H1 (cell line): ENCODE measurements around the gene IGLL1. TPM values are rescaled to one million over a fixed set of nuclear protein-coding genes. Genes with fewer than 3 reads are reported as not detected.
"Not testable (repeated sequence)": the region's sequence is repeated elsewhere in the genome, so short reads cannot be mapped to it uniquely, and the experiment has no call there.

Experiments used
- CTCF ChIA-PET: fragments of 300-600 bp; sonication (Branson Sonifier 250); formaldehyde crosslinking; loops from one replicate; lab custom pipeline; 2021; ENCODE audit not compliant: partially characterized antibody; lab: Charles Lee
- POLR2A ChIA-PET: fragments of 300-600 bp; sonication (Branson Sonifier 250); formaldehyde crosslinking; loops from one replicate; lab custom pipeline; 2021; ENCODE audit warnings: inconsistent platforms; ENCODE audit not compliant: partially characterized antibody; lab: Charles Lee
- DNase-seq, 2 experiments: peaks; one replicate each; pipeline versions ENCODE4 v3.0.0 to v3.0.0-alpha.2; 2010 to 2022; ENCODE audit warnings: low spot score in 2 of 2, low read depth in 1 of 2, mixed read lengths in 1 of 2
- FAIRE-seq: peaks from 2 replicates; lab custom pipeline; 2011; peaks lifted over from hg19 to GRCh38; lab: Jason Lieb, UNC
- H2AFZ ChIP-seq: 2 replicates; pipeline ENCODE4 v1.8.1; 2012; ENCODE audit warnings: low read length, inconsistent platforms
- H2AK5ac ChIP-seq: 2 replicates; pipeline ENCODE4 v1.6.1; 2013; ENCODE audit warnings: low read depth, low read length
- H2BK120ac ChIP-seq: replicated peaks from 2 replicates; pipeline ENCODE3; 2013; ENCODE audit warnings: low read depth, low read length, inconsistent platforms
- H2BK12ac ChIP-seq: 2 replicates; pipeline ENCODE4 v1.6.1; 2013; ENCODE audit warnings: low read depth, low read length
- H2BK15ac ChIP-seq: 2 replicates; pipeline ENCODE4 v1.6.1; 2013; ENCODE audit warnings: low read length
- H2BK20ac ChIP-seq: 2 replicates; pipeline ENCODE4 v1.6.1; 2013; ENCODE audit warnings: low read length
- H2BK5ac ChIP-seq: 2 replicates; pipeline ENCODE4 v1.6.1; 2013; ENCODE audit warnings: low read depth, low read length
- H3K14ac ChIP-seq: 2 replicates; pipeline ENCODE4 v1.6.1; 2013; ENCODE audit warnings: inconsistent platforms; ENCODE audit not compliant: insufficient read length
- H3K18ac ChIP-seq: 2 replicates; pipeline ENCODE4 v1.6.1; 2013; ENCODE audit warnings: low read length; ENCODE audit errors: extremely low read depth
- H3K23ac ChIP-seq: 2 replicates; pipeline ENCODE4 v1.6.1; 2013; ENCODE audit warnings: inconsistent platforms; ENCODE audit not compliant: insufficient read length
- H3K23me2 ChIP-seq: 2 replicates; pipeline ENCODE4 v1.6.1; 2013; ENCODE audit warnings: low read depth, low read length
- H3K27ac ChIP-seq: 2 replicates; pipeline ENCODE4 v1.6.1; 2011; ENCODE audit warnings: low read depth, low read length, inconsistent platforms
- H3K27me3 ChIP-seq, 4 experiments: replicated peaks in 1 of 4; 1 replicate in 1 of 4; 2 replicates in 3 of 4; pipeline versions ENCODE4 v1.6.1 to v1.8.1; 2011 to 2013; ENCODE audit warnings: low read length in 3 of 4, mild to moderate bottlenecking in 3 of 4, inconsistent platforms in 2 of 4, mixed read lengths in 2 of 4, moderate library complexity in 1 of 4; ENCODE audit not compliant: control insufficient read depth in 3 of 4, insufficient read depth in 3 of 4; ENCODE audit errors: extremely low read depth in 1 of 4
- H3K36me3 ChIP-seq, 4 experiments: 2 replicates each; pipeline versions ENCODE4 v1.6.1 to v1.8.1; 2011 to 2013; ENCODE audit warnings: mild to moderate bottlenecking in 4 of 4, low read length in 3 of 4, moderate library complexity in 2 of 4, control low read depth in 1 of 4, inconsistent platforms in 1 of 4; ENCODE audit not compliant: insufficient read depth in 4 of 4, control insufficient read depth in 2 of 4
- H3K4ac ChIP-seq: replicated peaks from 2 replicates; pipeline ENCODE3; 2013; ENCODE audit warnings: low read length, low read depth, mixed read lengths, inconsistent platforms; ENCODE audit not compliant: insufficient read length
- H3K4me1 ChIP-seq, 4 experiments: replicated peaks in 1 of 4; 1 replicate in 1 of 4; 2 replicates in 3 of 4; pipeline versions ENCODE4 v1.6.1 to v1.8.1; 2011 to 2013; ENCODE audit warnings: low read length in 3 of 4, inconsistent platforms in 2 of 4, mixed read lengths in 1 of 4; ENCODE audit not compliant: insufficient read depth in 4 of 4, control insufficient read depth in 3 of 4
- H3K4me2 ChIP-seq, 2 experiments: 2 replicates each; pipeline versions ENCODE4 v1.6.1 to v1.8.1; 2011 to 2013; ENCODE audit warnings: low read depth in 2 of 2, low read length in 2 of 2, control low read depth in 1 of 2, inconsistent platforms in 1 of 2, mild to moderate bottlenecking in 1 of 2; ENCODE audit not compliant: insufficient read depth in 1 of 2
- H3K4me3 ChIP-seq, 4 experiments: fragments of 200-600, 300-600 bp in 1 of 4; sonication (generic), shearing (Covaris generic), sonication (Bioruptor Twin) in 1 of 4; 2 replicates each; pipeline versions ENCODE4 v1.5.1 to v1.8.1; 2011 to 2016; ENCODE audit warnings: low read length in 4 of 4, low read depth in 3 of 4, control low read depth in 2 of 4, inconsistent platforms in 2 of 4, mild to moderate bottlenecking in 2 of 4, mixed read lengths in 1 of 4, moderate library complexity in 1 of 4; ENCODE audit not compliant: insufficient read depth in 2 of 4; ENCODE audit errors: extremely low read depth in 1 of 4
- H3K56ac ChIP-seq: replicated peaks from 2 replicates; pipeline ENCODE3; 2013; ENCODE audit warnings: low read depth, mild to moderate bottlenecking, mixed read lengths, low read length, inconsistent platforms; ENCODE audit not compliant: insufficient read length
- H3K79me1 ChIP-seq: 2 replicates; pipeline ENCODE4 v1.6.1; 2013; ENCODE audit warnings: low read depth, low read length, control low read depth
- H3K79me2 ChIP-seq, 2 experiments: 2 replicates each; pipeline versions ENCODE4 v1.6.1 to v1.8.1; 2012 to 2013; ENCODE audit warnings: low read length in 2 of 2, mild to moderate bottlenecking in 2 of 2, inconsistent platforms in 1 of 2; ENCODE audit not compliant: insufficient read depth in 2 of 2, control insufficient read depth in 1 of 2
- H3K9ac ChIP-seq, 4 experiments: replicated peaks in 1 of 4; 1 replicate in 1 of 4; 2 replicates in 3 of 4; pipeline versions ENCODE4 v1.6.1 to v1.8.1; 2011 to 2013; ENCODE audit warnings: low read depth in 3 of 4, low read length in 3 of 4, control low read depth in 2 of 4, mild to moderate bottlenecking in 2 of 4, moderate library complexity in 2 of 4, inconsistent platforms in 1 of 4; ENCODE audit errors: extremely low read depth in 1 of 4
- H3K9me3 ChIP-seq, 2 experiments: 2 replicates each; pipeline versions ENCODE4 v1.6.1 to v1.8.1; 2012 to 2013; ENCODE audit warnings: mild to moderate bottlenecking in 2 of 2, moderate library complexity in 2 of 2, control low read depth in 1 of 2, inconsistent platforms in 1 of 2, low read depth in 1 of 2, low read length in 1 of 2, mixed read lengths in 1 of 2; ENCODE audit not compliant: insufficient read depth in 2 of 2
- H4K20me1 ChIP-seq, 2 experiments: replicated peaks in 1 of 2; 2 replicates each; pipeline versions ENCODE3 to v1.8.1; 2011 to 2013; ENCODE audit warnings: inconsistent platforms in 2 of 2, low read length in 2 of 2, mild to moderate bottlenecking in 1 of 2; ENCODE audit not compliant: insufficient read depth in 2 of 2, control insufficient read depth in 1 of 2
- H4K5ac ChIP-seq: 2 replicates; pipeline ENCODE4 v1.6.1; 2013; ENCODE audit warnings: low read length, low read depth, mixed read lengths, inconsistent platforms; ENCODE audit not compliant: insufficient read length
- H4K8ac ChIP-seq: 2 replicates; pipeline ENCODE4 v1.8.0; 2013; ENCODE audit warnings: mild to moderate bottlenecking, moderate library complexity, low read length, inconsistent platforms; ENCODE audit not compliant: insufficient read depth; ENCODE audit errors: extremely low read depth
- H4K91ac ChIP-seq: replicated peaks from 2 replicates; pipeline ENCODE3; 2013; ENCODE audit warnings: low read length, mixed read lengths, inconsistent platforms; ENCODE audit not compliant: insufficient read length
- WGBS, 2 experiments: shearing (Covaris generic) in 1 of 2; methylation state at CpG; one replicate each; pipeline versions ENCODE4 v1.1.6 to v1.1.7; 2013 to 2015; ENCODE audit warnings: low lambda C conversion rate in 2 of 2, mixed read lengths in 2 of 2, inconsistent platforms in 1 of 2, low coverage in 1 of 2, missing lambda C conversion rate in 1 of 2; ENCODE audit not compliant: insufficient replicate concordance in 2 of 2, insufficient coverage in 1 of 2, insufficient read length in 1 of 2; ENCODE audit errors: extremely low coverage in 1 of 2, missing lambda C conversion rate in 1 of 2; 5-methylcytosine and 5-hydroxymethylcytosine counted together
- polyA plus RNA-seq, 7 experiments: library from polyadenylated mRNA; depleted of rRNA in 3 of 7; stranded (reverse) in 5 of 7; unstranded in 2 of 7; fragments of >200 nt in 5 of 7; fragments of 200-250 nt in 2 of 7; gene quantifications; 1 replicate in 5 of 7; 2 replicates in 1 of 7; 4 replicates in 1 of 7; pipeline versions ENCODE4 v1.2.1 to v1.2.3, GENCODE V29; 2011 to 2013; ENCODE audit warnings: missing spikeins in 2 of 7, mixed read lengths in 2 of 7
- total RNA-seq: library from RNA; stranded (reverse); fragmentation: NEBNext Ultra II Directional; extraction: Animal tissue kit (Norgen Biotek cat#: 25700); gene quantifications from 2 replicates; pipeline ENCODE4 v1.2.1, GENCODE V29; 2021

IGLL1 gene
- total and polyA plus RNA-seq, 2 of the 8 experiments (the other 6 are each of a cell fraction or from before 2014, with no cell fraction given): not detected

DNA sequence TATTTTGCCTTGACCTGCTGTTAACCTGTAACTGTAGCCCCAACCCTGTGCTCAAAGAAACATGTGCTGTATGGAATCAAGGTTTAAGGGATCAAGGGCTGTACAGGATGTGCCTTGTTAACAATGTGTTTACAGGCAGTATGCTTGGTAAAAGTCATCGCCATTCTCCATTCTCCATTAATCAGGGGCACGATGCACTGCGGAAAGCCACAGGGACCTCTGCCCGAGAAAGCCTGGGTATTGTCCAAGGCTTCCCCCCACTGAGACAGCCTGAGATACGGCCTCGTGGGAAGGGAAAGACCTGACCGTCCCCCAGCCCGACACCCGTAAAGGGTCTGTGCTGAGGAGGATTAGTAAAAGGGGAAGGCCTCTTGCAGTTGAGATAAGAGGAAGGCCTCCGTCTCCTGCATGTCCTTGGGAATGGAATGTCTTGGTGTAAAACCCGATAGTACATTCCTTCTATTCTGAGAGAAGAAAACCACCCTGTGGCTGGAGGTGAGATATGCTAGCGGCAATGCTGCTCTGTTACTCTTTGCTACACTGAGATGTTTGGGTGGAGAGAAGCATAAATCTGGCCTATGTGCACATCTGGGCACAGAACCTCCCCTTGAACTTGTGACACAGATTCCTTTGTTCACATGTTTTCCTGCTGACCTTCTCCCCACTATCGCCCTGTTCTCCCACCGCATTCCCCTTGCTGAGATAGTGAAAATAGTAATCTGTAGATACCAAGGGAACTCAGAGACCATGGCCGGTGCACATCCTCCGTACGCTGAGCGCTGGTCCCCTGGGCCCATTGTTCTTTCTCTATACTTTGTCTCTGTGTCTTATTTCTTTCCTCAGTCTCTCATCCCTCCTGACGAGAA is 42.0 kb downstream of the IGLL1 start:
- H3K14ac ChIP-seq, H3K9ac ChIP-seq, FAIRE-seq, H3K27me3 ChIP-seq, H4K91ac ChIP-seq, H4K20me1 ChIP-seq, H3K79me1 ChIP-seq, H2BK120ac ChIP-seq, H4K5ac ChIP-seq, H3K23me2 ChIP-seq, H3K23ac ChIP-seq, H3K9me3 ChIP-seq, H3K36me3 ChIP-seq, H3K56ac ChIP-seq, H3K79me2 ChIP-seq, H3K4me3 ChIP-seq, H3K27ac ChIP-seq, H4K8ac ChIP-seq, DNase-seq, H3K4ac ChIP-seq, POLR2A ChIA-PET: not testable (repeated sequence)
- Histone ChIP-seq H2AK5ac (peak overlapping the region; percentile 82; the same call in 1 of the 2 replicates), H2AFZ (peak overlapping the region; percentile 14; the same call in 1 of the 2 replicates), H2BK20ac (peak overlapping the region; percentile 63), H3K4me1 (peaks cover 20 to 44% (median 28%) of the 10 kb centered on the region in 4 experiments), H2BK12ac (peak overlapping the region; percentile 75; the same call in 1 of the 2 replicates), H2BK15ac (peak overlapping the region; percentile 25; the same call in 1 of the 2 replicates), H2BK5ac (peak overlapping the region; percentile 92; the same call in 1 of the 2 replicates), H3K4me2 (peak overlapping the region in 1 of 2 experiments; percentile 44; a peak in 3 of 4 replicates), H3K18ac (peak overlapping the region; percentile 96; the same call in 1 of the 2 replicates)
- WGBS, 2 experiments: 74% methylated on average over 19 of the region's 19 CpGs; no CpG with 5 or more reads in 1 of the 2 experiments
- CTCF ChIA-PET: interaction anchor here (1.2 to 1.8 kb wide), 4 partner anchors 42 to 126 kb away, joined by 4 to 6 read pairs (median 4); partner anchors contain the start of gene IGLL1
